ENCODE measurements around the gene ZFYVE27. TPM values are rescaled to one million over a fixed set of nuclear protein-coding genes. Genes with fewer than 3 reads are reported as not detected.

Gene ZFYVE27
- total RNA-seq, 2 experiments from 2014 or later, result 31.4 to 32.8 TPM

GRCh38 chr10:97782455-97783228, 45.7 kb downstream of the ZFYVE27 start:
- Mint-ChIP-seq H3K9me3 (ENCODE audit: low read depth) (no peaks in the 10 kb centered on the region), H3K4me3 (no peak overlapping the region), H3K4me1 (peaks cover 21% of the 10 kb centered on the region), H3K27me3 (peaks cover 2% of the 10 kb centered on the region), H3K36me3 (no peaks in the 10 kb centered on the region), H3K27ac (no peak overlapping the region)
- DNase-seq, result no peak
- CTCF ChIA-PET, result interaction anchor here (1.5 to 3.4 kb wide), 4 partner anchors 10 to 86 kb away, joined by 4 to 25 read pairs (median 13); no protein-coding TSS in a partner anchor
- no peak for ATAC-seq

GRCh38 chr10:97784200-97784810, 47.4 kb downstream of the ZFYVE27 start:
- CTCF ChIA-PET, result interaction anchor here (0.7 kb wide), 1 partner anchor 1250 kb away, joined by 3 read pairs; no protein-coding TSS in a partner anchor

GRCh38 chr10:97785231-97785630, 48.3 kb downstream of the ZFYVE27 start:
- Mint-ChIP-seq H3K27ac (no peak overlapping the region), H3K9me3 (ENCODE audit: low read depth) (no peaks in the 10 kb centered on the region), H3K4me3 (no peak overlapping the region), H3K4me1 (peaks cover 21% of the 10 kb centered on the region), H3K36me3 (no peaks in the 10 kb centered on the region), H3K27me3 (peaks cover 7% of the 10 kb centered on the region)
- no peak for ATAC-seq
- CTCF ChIA-PET, result interaction anchor here (1.4 kb wide), 1 partner anchor 243 kb away, joined by 3 read pairs; no protein-coding TSS in a partner anchor
- DNase-seq, result no peak

More at GRCh38 chr10:97784200-97784810, 47.4 kb downstream of the ZFYVE27 start:
- Mint-ChIP-seq H3K9me3 (ENCODE audit: low read depth) (no peaks in the 10 kb centered on the region), H3K36me3 (no peaks in the 10 kb centered on the region), H3K4me1 (peaks cover 21% of the 10 kb centered on the region), H3K4me3 (no peak overlapping the region), H3K27me3 (peaks cover 7% of the 10 kb centered on the region), H3K27ac (no peak overlapping the region)
- no peak for ATAC-seq
- no peak for DNase-seq

- Mint-ChIP-seq H3K36me3 (no peaks in the 10 kb centered on the region), H3K9me3 (ENCODE audit: low read depth) (no peaks in the 10 kb centered on the region), H3K4me3 (no peak overlapping the region), H3K4me1 (peaks cover 17% of the 10 kb centered on the region), H3K27me3 (peaks cover 7% of the 10 kb centered on the region), H3K27ac (no peak overlapping the region)
- CTCF ChIA-PET, result interaction anchor here (1.4 kb wide), 1 partner anchor 243 kb away, joined by 3 read pairs; no protein-coding TSS in a partner anchor
- no peak for DNase-seq
- no peak for ATAC-seq
Observed at GRCh38 chr10:97785731-97786130, 48.8 kb downstream of the ZFYVE27 start.

- CTCF ChIA-PET, result interaction anchor here (3.7 to 11.9 kb wide), 2 partner anchors 70 to 79 kb away, joined by 17 to 288 read pairs; no protein-coding TSS in a partner anchor
- Mint-ChIP-seq H3K36me3 (no peaks in the 10 kb centered on the region), H3K27ac (no peak overlapping the region), H3K9me3 (ENCODE audit: low read depth) (no peaks in the 10 kb centered on the region), H3K27me3 (peaks cover 7% of the 10 kb centered on the region), H3K4me1 (peaks cover 8% of the 10 kb centered on the region), H3K4me3 (no peak overlapping the region)
- DNase-seq (no peak), ATAC-seq (no peak)
Observed at GRCh38 chr10:97788552-97789442, 51.9 kb downstream of the ZFYVE27 start.

- Mint-ChIP-seq H3K27ac (no peak overlapping the region), H3K4me1 (peaks cover 8% of the 10 kb centered on the region), H3K36me3 (no peaks in the 10 kb centered on the region), H3K9me3 (ENCODE audit: low read depth) (no peaks in the 10 kb centered on the region), H3K27me3 (peaks cover 7% of the 10 kb centered on the region), H3K4me3 (no peak overlapping the region)
- ATAC-seq (no peak), DNase-seq (no peak)
- CTCF ChIA-PET, result interaction anchor here (0.7 to 11.9 kb wide), 6 partner anchors 11 to 360 kb away, joined by 3 to 288 read pairs (median 4); partner anchors contain the start of gene GOLGA7B
Observed at GRCh38 chr10:97789770-97790397, 53.0 kb downstream of the ZFYVE27 start.

- Mint-ChIP-seq H3K36me3 (peaks cover 2% of the 10 kb centered on the region), H3K4me1 (peaks cover 26% of the 10 kb centered on the region), H3K4me3 (no peak overlapping the region), H3K9me3 (ENCODE audit: low read depth) (no peaks in the 10 kb centered on the region), H3K27ac (peak overlapping the region; percentile 43), H3K27me3 (peaks cover 7% of the 10 kb centered on the region)
- DNase-seq (peak; percentile 79), ATAC-seq (peak; percentile 69)
- CTCF ChIA-PET, result interaction anchor here (0.5 to 11.9 kb wide), 35 partner anchors 9 to 376 kb away, joined by 3 to 288 read pairs (median 5); partner anchors contain the start of genes GOLGA7B, PI4K2A and ZFYVE27
Observed at GRCh38 chr10:97791824-97792721, 55.1 kb downstream of the ZFYVE27 start.

GRCh38 chr10:97795886-97796285, 59.0 kb downstream of the ZFYVE27 start:
- H3K36me3 Mint-ChIP-seq, result peaks cover 13% of the 10 kb centered on the region
- peaks cover 4% of the 10 kb centered on the region for H3K9me3 Mint-ChIP-seq (ENCODE audit: low read depth)
- CTCF ChIA-PET, result interaction anchor here (1.1 to 11.9 kb wide), 3 partner anchors 47 to 72 kb away, joined by 3 to 288 read pairs (median 5); partner anchors contain the start of gene GOLGA7B
- DNase-seq, result no peak
- no peak overlapping the region for H3K4me3 Mint-ChIP-seq
- peak overlapping the region; percentile 90 for H3K27ac Mint-ChIP-seq
- ATAC-seq, result no peak
- H3K4me1 Mint-ChIP-seq, result peaks cover 32% of the 10 kb centered on the region
- no peaks in the 10 kb centered on the region for H3K27me3 Mint-ChIP-seq

- peaks cover 4% of the 10 kb centered on the region for H3K9me3 Mint-ChIP-seq (ENCODE audit: low read depth)
- peak overlapping the region; percentile 66 for H3K4me3 Mint-ChIP-seq
- peaks cover 13% of the 10 kb centered on the region for H3K36me3 Mint-ChIP-seq
- DNase-seq, result peak; percentile 78
- H3K27ac Mint-ChIP-seq, result peak overlapping the region; percentile 90
- peaks cover 31% of the 10 kb centered on the region for H3K4me1 Mint-ChIP-seq
- CTCF ChIA-PET, result interaction anchor here (0.6 to 11.9 kb wide), 5 partner anchors 46 to 119 kb away, joined by 3 to 288 read pairs (median 4); partner anchors contain the start of gene GOLGA7B
- no peaks in the 10 kb centered on the region for H3K27me3 Mint-ChIP-seq
- peak; percentile 92 for ATAC-seq
Observed at GRCh38 chr10:97796651-97797050, 59.7 kb downstream of the ZFYVE27 start.

- CTCF ChIA-PET, result interaction anchor here (1.0 kb wide), 1 partner anchor 70 kb away, joined by 4 read pairs; no protein-coding TSS in a partner anchor
- no peak for ATAC-seq
Observed at GRCh38 chr10:97798958-97799610, 62.2 kb downstream of the ZFYVE27 start.

GRCh38 chr10:97800474-97800873, 63.5 kb downstream of the ZFYVE27 start:
- ATAC-seq (no peak), DNase-seq (no peak)
- Mint-ChIP-seq H3K4me3 (no peak overlapping the region), H3K27me3 (no peaks in the 10 kb centered on the region), H3K9me3 (ENCODE audit: low read depth) (peaks cover 4% of the 10 kb centered on the region), H3K36me3 (peaks cover 13% of the 10 kb centered on the region), H3K27ac (no peak overlapping the region), H3K4me1 (peaks cover 21% of the 10 kb centered on the region)
- CTCF ChIA-PET, result interaction anchor here (1.3 kb wide), 1 partner anchor 8 kb away, joined by 6 read pairs; no protein-coding TSS in a partner anchor

More at GRCh38 chr10:97798958-97799610, 62.2 kb downstream of the ZFYVE27 start:
- Mint-ChIP-seq H3K27me3 (no peaks in the 10 kb centered on the region), H3K36me3 (peaks cover 13% of the 10 kb centered on the region), H3K4me3 (no peak overlapping the region), H3K4me1 (peaks cover 24% of the 10 kb centered on the region), H3K27ac (no peak overlapping the region), H3K9me3 (ENCODE audit: low read depth) (peaks cover 4% of the 10 kb centered on the region)
- DNase-seq, result no peak

Measured in activated CD8-positive, alpha-beta memory T cell treated with anti-CD3 and anti-CD28 coated beads, Interleukin-2, amount 10 ng/mL, durations not matched to agents 7 days and 5 days (primary cell).